ENCODE results near the gene DIPK1C.

DNA sequence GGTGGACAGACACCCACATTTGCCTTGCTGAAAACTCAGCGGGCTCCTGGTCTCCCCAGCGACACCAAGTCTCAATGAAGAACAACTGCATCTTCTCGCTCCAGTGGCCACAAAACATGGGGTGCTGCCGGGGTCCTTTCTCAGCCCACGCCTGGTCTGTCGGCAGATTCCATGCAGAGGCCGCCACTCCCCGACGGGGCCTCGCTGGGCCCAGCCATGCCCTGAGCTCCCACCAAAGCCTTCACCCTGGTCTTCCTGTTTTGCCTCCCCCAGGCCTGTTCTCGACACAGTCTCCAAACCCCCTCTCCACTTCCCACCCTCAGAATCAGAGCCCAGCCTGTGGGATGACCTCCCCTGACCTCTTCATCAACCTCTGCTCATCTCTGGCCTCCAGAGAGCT is 31.2 kb downstream of the DIPK1C start:
- TF ChIP-seq, protein P1, sequence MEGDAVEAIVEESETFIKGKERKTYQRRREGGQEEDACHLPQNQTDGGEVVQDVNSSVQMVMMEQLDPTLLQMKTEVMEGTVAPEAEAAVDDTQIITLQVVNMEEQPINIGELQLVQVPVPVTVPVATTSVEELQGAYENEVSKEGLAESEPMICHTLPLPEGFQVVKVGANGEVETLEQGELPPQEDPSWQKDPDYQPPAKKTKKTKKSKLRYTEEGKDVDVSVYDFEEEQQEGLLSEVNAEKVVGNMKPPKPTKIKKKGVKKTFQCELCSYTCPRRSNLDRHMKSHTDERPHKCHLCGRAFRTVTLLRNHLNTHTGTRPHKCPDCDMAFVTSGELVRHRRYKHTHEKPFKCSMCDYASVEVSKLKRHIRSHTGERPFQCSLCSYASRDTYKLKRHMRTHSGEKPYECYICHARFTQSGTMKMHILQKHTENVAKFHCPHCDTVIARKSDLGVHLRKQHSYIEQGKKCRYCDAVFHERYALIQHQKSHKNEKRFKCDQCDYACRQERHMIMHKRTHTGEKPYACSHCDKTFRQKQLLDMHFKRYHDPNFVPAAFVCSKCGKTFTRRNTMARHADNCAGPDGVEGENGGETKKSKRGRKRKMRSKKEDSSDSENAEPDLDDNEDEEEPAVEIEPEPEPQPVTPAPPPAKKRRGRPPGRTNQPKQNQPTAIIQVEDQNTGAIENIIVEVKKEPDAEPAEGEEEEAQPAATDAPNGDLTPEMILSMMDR (IDR thresholded peaks at IDR 0.05) = no peak
- TF ChIP-seq POLR2A (IDR thresholded peaks at IDR 0.05) = no peak

All from vagina (tissue), 2 donors.